ENCODE measurements around the gene AEBP1. TPM values are rescaled to one million over a fixed set of nuclear protein-coding genes. Genes with fewer than 3 reads are reported as not detected.

The AEBP1 gene
- total RNA-seq, 2 experiments from 2014 or later, result 4.1 to 4.8 TPM

- no peak for DNase-seq
- no peaks in the 10 kb centered on the region for H3K4me1 Mint-ChIP-seq
- no peak overlapping the region for H3K4me3 Mint-ChIP-seq
- no peak overlapping the region for H3K27ac Mint-ChIP-seq
- H3K27me3 Mint-ChIP-seq, result no peaks in the 10 kb centered on the region
- ChIA-PET POLR2A (no interaction called here), CTCF (no interaction called here)
- H3K36me3 Mint-ChIP-seq (ENCODE audit: low read depth), result peaks cover 14% of the 10 kb centered on the region
- no peaks in the 10 kb centered on the region for H3K9me3 Mint-ChIP-seq
Measured at GRCh38 chr7:44113764-44114354, 9.7 kb downstream of the AEBP1 start.

DNA sequence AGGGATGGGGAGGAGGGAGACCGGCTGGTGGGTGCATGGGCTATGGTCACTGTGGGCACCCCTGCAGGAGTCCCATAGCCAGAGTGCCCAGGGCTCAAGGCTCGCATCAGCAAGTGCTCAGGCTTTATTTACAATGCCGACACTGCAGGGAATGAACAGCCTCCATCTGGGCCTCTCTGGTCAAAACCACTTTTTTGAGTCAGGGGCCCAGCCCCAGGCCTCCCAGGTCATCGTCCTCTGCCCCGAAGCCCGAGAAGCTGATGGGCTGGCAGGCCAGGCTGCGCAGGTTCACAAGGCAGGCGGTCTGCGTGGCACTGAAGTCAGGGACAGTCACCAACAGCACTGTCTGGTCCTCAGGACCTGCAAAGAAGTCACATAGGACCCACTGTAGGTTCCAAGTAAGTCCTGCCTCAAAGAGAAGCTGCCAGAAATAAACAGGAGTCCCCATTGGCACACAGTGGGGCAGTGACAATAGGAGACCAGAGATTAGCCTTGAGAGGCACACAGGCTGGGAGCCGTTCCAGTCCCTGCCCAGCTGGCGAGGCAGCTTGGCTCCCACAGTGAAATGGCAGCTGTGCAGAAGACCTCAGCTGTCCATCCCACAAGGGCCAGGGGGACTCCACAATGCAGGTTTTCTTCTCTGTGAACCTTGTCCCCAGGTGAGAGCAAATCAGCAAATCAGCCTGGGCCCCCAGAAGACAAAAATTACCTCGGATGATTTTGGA is 10.6 kb downstream of the AEBP1 start:
- Mint-ChIP-seq H3K27ac (no peak overlapping the region), H3K36me3 (ENCODE audit: low read depth) (peaks cover 14% of the 10 kb centered on the region), H3K4me3 (no peak overlapping the region), H3K4me1 (peaks cover under 1% of the 10 kb centered on the region), H3K27me3 (no peaks in the 10 kb centered on the region), H3K9me3 (no peaks in the 10 kb centered on the region)
- ChIA-PET CTCF (interaction anchor here (1.2 kb wide), 1 partner anchor 18 kb away, joined by 4 read pairs; no protein-coding TSS in a partner anchor), POLR2A (no interaction called here)
- no peak for DNase-seq

- Mint-ChIP-seq H3K27me3 (no peaks in the 10 kb centered on the region), H3K9me3 (no peaks in the 10 kb centered on the region), H3K4me3 (no peak overlapping the region), H3K27ac (no peak overlapping the region), H3K36me3 (ENCODE audit: low read depth) (peaks cover 25% of the 10 kb centered on the region), H3K4me1 (peaks cover 14% of the 10 kb centered on the region)
- ChIA-PET CTCF (interaction anchor here (0.6 to 0.9 kb wide), 3 partner anchors 10 to 92 kb away, joined by 3 to 5 read pairs (median 3); partner anchors contain the start of gene AEBP1), POLR2A (no interaction called here)
- no peak for DNase-seq
Measured at GRCh38 chr7:44116087-44116788, 12.1 kb downstream of the AEBP1 start.

DNA sequence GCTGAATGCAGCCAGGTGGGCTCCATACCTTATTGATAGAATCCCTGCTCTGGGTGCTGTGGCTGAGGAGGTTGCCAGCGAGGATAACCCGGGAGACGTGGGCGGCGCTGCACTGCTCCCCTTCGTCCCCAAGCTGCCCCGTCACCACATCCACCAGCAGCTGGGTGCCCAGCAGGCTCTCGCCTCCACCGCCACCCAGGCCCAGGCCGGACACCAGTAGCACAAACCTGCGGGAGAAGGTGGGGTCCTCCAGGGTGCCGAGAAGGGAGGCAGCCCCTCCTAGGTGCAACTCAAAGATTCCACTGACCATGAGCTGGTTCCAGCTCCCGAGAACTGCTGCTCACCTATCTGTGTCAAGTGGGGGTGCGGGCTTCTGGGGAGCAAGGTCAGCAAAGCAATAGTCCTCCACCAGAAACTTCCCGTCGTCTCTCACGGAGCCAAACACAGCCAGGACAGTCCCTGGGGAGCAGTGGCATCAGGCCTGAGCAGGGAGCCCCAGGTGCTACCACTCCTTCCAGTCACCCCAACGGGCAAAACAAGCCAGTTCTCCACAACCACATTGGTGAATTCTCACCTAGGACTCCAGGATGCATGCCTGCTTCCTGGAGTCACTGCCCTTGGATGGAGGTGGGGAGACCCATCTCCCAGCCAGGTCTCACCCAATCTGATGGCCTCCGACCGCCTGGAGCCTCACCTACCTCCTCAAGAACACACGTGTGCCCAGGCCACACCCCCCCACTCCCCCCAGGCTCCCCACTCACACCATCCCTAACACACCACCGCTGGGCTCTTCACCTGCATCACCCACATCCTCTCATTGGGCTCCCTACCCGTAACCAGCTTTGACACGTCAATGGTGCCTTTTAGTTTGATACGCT is 12.9 kb downstream of the AEBP1 start:
- no peak overlapping the region for H3K27ac Mint-ChIP-seq
- H3K4me3 Mint-ChIP-seq, result no peak overlapping the region
- H3K4me1 Mint-ChIP-seq, result peaks cover 22% of the 10 kb centered on the region
- CTCF ChIA-PET, result interaction anchor here (0.6 to 1.7 kb wide), 2 partner anchors 25 to 93 kb away, joined by 5 read pairs; no protein-coding TSS in a partner anchor
- no peaks in the 10 kb centered on the region for H3K9me3 Mint-ChIP-seq
- H3K27me3 Mint-ChIP-seq, result no peaks in the 10 kb centered on the region
- POLR2A ChIA-PET, result no interaction called here
- peaks cover 28% of the 10 kb centered on the region for H3K36me3 Mint-ChIP-seq (ENCODE audit: low read depth)
- no peak for DNase-seq

DNA sequence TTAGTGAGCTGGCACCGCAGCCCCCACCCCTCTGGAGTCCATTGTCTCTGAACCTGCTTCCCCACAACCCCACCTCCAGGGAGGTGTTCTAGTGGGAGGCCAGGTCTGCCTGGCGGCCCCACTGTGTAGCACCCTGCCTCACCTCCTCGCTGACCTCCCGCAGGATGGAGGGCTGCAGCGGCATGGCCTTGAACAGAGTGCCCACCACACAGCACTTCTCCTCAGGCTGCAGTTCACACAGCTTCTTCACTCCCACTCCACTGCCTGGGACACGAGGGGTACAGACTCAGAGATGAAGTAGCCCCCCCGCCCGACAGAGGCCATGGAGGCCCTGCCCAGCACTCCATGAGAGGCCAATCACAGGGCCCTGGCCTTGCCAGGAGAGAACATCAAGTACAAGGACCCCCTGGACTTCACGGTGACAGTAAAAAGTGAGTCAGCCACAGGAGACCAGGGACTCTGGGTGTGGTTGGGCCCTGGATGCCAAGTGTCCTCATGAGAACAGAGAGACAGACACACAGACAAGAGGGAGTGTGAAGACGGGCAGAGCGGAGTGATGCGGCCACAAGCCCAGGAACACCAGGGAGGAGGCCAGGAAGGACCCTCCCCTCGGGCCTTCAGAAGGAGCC is 13.8 kb downstream of the AEBP1 start:
- ChIA-PET POLR2A (no interaction called here), CTCF (interaction anchor here (1.7 kb wide), 1 partner anchor 24 kb away, joined by 5 read pairs; no protein-coding TSS in a partner anchor)
- H3K4me1 Mint-ChIP-seq, result peaks cover 29% of the 10 kb centered on the region
- H3K27ac Mint-ChIP-seq, result no peak overlapping the region
- H3K9me3 Mint-ChIP-seq, result no peaks in the 10 kb centered on the region
- DNase-seq, result no peak
- peaks cover 28% of the 10 kb centered on the region for H3K36me3 Mint-ChIP-seq (ENCODE audit: low read depth)
- no peak overlapping the region for H3K4me3 Mint-ChIP-seq
- no peaks in the 10 kb centered on the region for H3K27me3 Mint-ChIP-seq

DNA sequence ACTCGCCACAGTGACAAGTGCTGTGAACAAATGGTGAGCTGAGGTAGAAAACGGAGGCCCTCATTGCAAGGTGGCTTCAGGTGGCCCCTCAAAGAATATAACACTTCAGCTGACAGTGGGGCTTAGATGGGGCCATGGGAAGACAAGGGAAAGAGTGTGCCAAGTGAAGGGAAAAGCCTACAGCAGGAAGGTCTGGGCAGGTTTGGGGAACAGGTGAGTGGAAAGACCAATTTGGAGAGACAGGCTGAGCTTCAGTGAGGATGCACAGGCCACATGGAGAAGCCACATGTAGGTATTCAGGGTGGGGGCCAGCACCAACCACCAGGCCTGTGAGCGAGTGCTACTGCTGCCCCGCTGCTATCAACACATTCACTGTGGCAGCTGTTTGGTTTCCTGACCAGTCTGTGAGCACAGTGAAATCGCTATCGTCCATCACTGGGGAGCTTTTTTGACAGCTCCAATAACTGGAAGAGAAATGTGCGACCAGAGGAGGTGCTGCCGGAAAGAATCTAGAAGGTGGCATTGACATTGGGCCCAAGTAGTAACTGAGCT is 15.8 kb downstream of the AEBP1 start:
- Mint-ChIP-seq H3K27ac (no peak overlapping the region), H3K9me3 (no peaks in the 10 kb centered on the region), H3K27me3 (no peaks in the 10 kb centered on the region), H3K36me3 (ENCODE audit: low read depth) (peaks cover 28% of the 10 kb centered on the region), H3K4me1 (peaks cover 33% of the 10 kb centered on the region), H3K4me3 (no peak overlapping the region)
- ChIA-PET POLR2A (no interaction called here), CTCF (no interaction called here)
- no peak for DNase-seq

DNA sequence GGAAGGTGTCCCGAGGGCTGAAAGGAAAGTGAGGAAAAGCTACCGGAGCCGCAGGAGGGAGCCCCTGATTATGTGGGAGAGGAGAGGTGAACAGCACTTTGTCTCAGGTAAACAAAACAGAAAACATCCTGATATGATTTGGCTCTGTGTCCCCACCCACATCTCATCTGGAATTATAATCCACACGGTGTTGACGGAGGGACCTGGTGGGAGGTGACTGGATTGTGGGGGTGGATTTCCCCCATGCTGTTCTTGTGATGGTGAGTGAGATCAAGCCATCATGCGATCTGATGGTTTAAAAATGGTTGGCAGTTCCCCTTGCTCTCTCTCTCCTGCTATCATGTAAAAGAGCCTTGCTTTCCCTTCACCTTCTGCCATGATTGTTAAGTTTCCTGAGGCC is 16.2 kb downstream of the AEBP1 start:
- H3K27me3 Mint-ChIP-seq, result peaks cover 5% of the 10 kb centered on the region
- POLR2A ChIA-PET, result no interaction called here
- CTCF ChIA-PET, result no interaction called here
- peaks cover 28% of the 10 kb centered on the region for H3K36me3 Mint-ChIP-seq (ENCODE audit: low read depth)
- no peak overlapping the region for H3K27ac Mint-ChIP-seq
- DNase-seq, result no peak
- no peak overlapping the region for H3K4me3 Mint-ChIP-seq
- no peaks in the 10 kb centered on the region for H3K9me3 Mint-ChIP-seq
- peaks cover 33% of the 10 kb centered on the region for H3K4me1 Mint-ChIP-seq

DNA sequence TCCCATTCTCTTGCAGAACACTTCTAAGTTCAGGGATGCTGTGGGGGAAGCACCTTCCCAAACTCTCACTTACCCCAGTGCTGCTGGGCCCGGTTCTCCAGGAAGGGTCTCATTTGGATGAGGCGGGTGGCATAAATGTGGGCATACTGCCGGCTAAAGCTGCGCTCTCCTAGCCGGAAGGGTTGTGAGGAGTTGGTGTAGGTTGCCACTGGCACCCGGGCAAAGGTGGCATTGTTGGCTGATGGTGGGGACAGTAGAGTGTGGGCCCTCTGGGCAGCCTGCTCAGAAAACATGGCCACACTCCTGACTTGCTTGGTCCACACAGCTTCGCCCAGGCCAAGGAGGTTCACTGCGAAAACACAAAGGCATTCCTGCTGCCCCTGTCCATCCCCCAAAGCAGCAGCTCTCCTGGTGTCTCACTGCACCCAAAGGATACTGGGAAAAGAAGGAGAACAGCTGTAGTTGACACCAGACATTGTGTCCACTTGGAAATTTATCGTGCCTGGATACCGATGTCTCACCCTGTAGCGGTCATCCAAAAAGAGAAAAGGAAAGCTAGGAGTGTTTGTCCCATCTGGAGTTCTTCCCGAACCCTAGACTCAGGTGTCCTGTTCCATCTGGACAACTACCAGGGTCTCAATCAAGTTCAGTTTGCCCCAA is 17.7 kb downstream of the AEBP1 start:
- H3K36me3 Mint-ChIP-seq (ENCODE audit: low read depth), result peaks cover 28% of the 10 kb centered on the region
- peak overlapping the region; percentile 87 for H3K4me3 Mint-ChIP-seq
- CTCF ChIA-PET, result interaction anchor here (0.6 to 2.4 kb wide), 4 partner anchors 13 to 119 kb away, joined by 3 to 11 read pairs (median 6); no protein-coding TSS in a partner anchor
- H3K9me3 Mint-ChIP-seq, result no peaks in the 10 kb centered on the region
- H3K27ac Mint-ChIP-seq, result peak overlapping the region; percentile 74
- DNase-seq, result no peak
- peaks cover 33% of the 10 kb centered on the region for H3K4me1 Mint-ChIP-seq
- POLR2A ChIA-PET, result no interaction called here
- peaks cover 9% of the 10 kb centered on the region for H3K27me3 Mint-ChIP-seq

GRCh38 chr7:44122529-44122928 is 18.4 kb downstream of the AEBP1 start:
- H3K4me1 Mint-ChIP-seq, result peaks cover 33% of the 10 kb centered on the region
- CTCF ChIA-PET, result interaction anchor here (1.4 to 2.4 kb wide), 4 partner anchors 13 to 86 kb away, joined by 3 to 11 read pairs (median 6); no protein-coding TSS in a partner anchor

GRCh38 chr7:44123190-44124003 is 19.3 kb downstream of the AEBP1 start, which contains the start of gene POLD2:
TSS of gene POLD2 (minus strand) at chr7:44123548. CDS start at chr7:44122053, 1,495 bp downstream.
- Mint-ChIP-seq H3K4me1 (peaks cover 33% of the 10 kb centered on the region), H3K27ac (peak within 1 kb of the TSS; percentile 89), H3K27me3 (peaks cover 12% of the 10 kb centered on the region), H3K9me3 (no peaks in the 10 kb centered on the region), H3K36me3 (ENCODE audit: low read depth) (peaks cover 16% of the 10 kb centered on the region), H3K4me3 (peak within 1 kb of the TSS; percentile 87)
- CTCF ChIA-PET, result interaction anchor here (0.6 to 2.4 kb wide), 5 partner anchors 14 to 85 kb away, joined by 3 to 11 read pairs (median 4); no protein-coding TSS in a partner anchor
- DNase-seq, result peak; percentile 98
- POLR2A ChIA-PET, result no interaction called here

More at GRCh38 chr7:44122529-44122928, 18.4 kb downstream of the AEBP1 start:
- H3K27ac Mint-ChIP-seq, result peak overlapping the region; percentile 74
- peak overlapping the region; percentile 87 for H3K4me3 Mint-ChIP-seq
- H3K27me3 Mint-ChIP-seq, result peaks cover 12% of the 10 kb centered on the region
- POLR2A ChIA-PET, result no interaction called here
- H3K9me3 Mint-ChIP-seq, result no peaks in the 10 kb centered on the region
- H3K36me3 Mint-ChIP-seq (ENCODE audit: low read depth), result peaks cover 23% of the 10 kb centered on the region
- no peak for DNase-seq

- CTCF ChIA-PET, result interaction anchor here (1.2 to 1.4 kb wide), 2 partner anchors 37 to 80 kb away, joined by 3 to 4 read pairs; no protein-coding TSS in a partner anchor
- Mint-ChIP-seq H3K4me1 (peaks cover 32% of the 10 kb centered on the region), H3K27ac (no peak overlapping the region), H3K9me3 (no peaks in the 10 kb centered on the region), H3K36me3 (ENCODE audit: low read depth) (peaks cover 13% of the 10 kb centered on the region), H3K27me3 (peaks cover 12% of the 10 kb centered on the region), H3K4me3 (peak overlapping the region; percentile 43)
- POLR2A ChIA-PET, result no interaction called here
- DNase-seq, result no peak
Measured at GRCh38 chr7:44124822-44125202, 20.7 kb downstream of the AEBP1 start.

Measured in activated CD4-positive, alpha-beta T cell treated with anti-CD3 and anti-CD28 coated beads, Interleukin-2, amount 10 ng/mL, durations not matched to agents 7 days and 5 days (primary cell).